ENCODE results near the gene FAM83D. TPM values are rescaled to one million over a fixed set of nuclear protein-coding genes. Genes with fewer than 3 reads are reported as not detected.

Gene FAM83D
- total RNA-seq, 2 donors from 2014 or later = 10.2 to 12.6 TPM

DNA sequence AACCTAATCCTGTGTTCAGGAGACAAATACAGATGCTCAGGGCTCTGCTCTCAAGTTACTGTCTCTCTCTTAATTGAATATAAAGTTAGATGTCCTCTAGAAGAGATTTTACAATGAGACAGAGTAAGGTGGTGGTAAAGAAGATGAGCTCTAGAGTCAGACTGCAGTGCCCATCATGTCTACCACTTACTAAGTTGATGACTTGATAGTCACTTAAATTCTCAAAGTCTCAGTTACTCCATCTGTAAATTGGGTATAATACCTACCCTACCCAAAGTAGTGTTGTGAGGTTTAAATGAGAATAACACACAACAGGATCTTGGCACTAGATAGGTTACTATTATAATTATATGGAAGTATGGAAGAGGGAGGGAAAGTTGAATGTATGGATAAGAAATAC is 37.5 kb downstream of the FAM83D start:
- Histone ChIP-seq H3K9me3 (no peaks in the 10 kb centered on the region), H3K27ac (no peak overlapping the region)
- intact Hi-C loops (cut with DNase I) = loop anchor here (5.0 kb wide), 2 partner anchors 36 to 84 kb away; partner anchors contain the start of gene FAM83D

DNA sequence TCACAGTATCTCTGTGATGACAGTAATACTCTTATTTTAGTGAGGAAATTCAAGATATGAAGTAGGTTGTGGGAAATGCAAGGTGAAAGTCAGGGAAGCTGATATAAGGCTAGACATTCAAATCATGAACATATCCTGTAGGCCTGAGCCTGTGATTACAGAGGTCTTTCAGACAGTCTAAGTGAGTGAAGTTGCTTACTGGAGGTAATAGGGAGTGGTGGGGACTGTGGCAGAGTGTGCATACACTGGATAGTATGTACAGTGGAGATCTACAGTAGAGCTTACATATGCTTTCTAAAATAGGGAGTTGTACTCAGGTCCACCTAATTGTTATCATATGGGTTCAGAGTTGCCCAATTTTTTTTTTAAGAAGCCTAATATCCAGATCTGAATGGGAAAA is 39.0 kb downstream of the FAM83D start:
- Histone ChIP-seq H3K4me1 (replicated peaks) (peaks cover 5% of the 10 kb centered on the region), H3K36me3 (no peaks in the 10 kb centered on the region), H3K9me3 (no peaks in the 10 kb centered on the region), H3K4me3 (no peak overlapping the region), H3K27ac (no peak overlapping the region), H3K27me3 (replicated peaks; ENCODE audit: insufficient read depth) (no peaks in the 10 kb centered on the region)
- no peak for DNase-seq (ENCODE audit: low spot score)
- intact Hi-C loops (cut with DNase I) = no loop called here
- no peak for TF ChIP-seq POLR2A (IDR thresholded peaks at IDR 0.05)
- TF ChIP-seq, protein P1, sequence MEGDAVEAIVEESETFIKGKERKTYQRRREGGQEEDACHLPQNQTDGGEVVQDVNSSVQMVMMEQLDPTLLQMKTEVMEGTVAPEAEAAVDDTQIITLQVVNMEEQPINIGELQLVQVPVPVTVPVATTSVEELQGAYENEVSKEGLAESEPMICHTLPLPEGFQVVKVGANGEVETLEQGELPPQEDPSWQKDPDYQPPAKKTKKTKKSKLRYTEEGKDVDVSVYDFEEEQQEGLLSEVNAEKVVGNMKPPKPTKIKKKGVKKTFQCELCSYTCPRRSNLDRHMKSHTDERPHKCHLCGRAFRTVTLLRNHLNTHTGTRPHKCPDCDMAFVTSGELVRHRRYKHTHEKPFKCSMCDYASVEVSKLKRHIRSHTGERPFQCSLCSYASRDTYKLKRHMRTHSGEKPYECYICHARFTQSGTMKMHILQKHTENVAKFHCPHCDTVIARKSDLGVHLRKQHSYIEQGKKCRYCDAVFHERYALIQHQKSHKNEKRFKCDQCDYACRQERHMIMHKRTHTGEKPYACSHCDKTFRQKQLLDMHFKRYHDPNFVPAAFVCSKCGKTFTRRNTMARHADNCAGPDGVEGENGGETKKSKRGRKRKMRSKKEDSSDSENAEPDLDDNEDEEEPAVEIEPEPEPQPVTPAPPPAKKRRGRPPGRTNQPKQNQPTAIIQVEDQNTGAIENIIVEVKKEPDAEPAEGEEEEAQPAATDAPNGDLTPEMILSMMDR (IDR thresholded peaks at IDR 0.05) = no peak
- TF ChIP-seq POLR2AphosphoS5 (IDR thresholded peaks at IDR 0.05) = no peak

More for the DNA sequence above, 37.5 kb downstream of the FAM83D start:
- no peak for DNase-seq (ENCODE audit: low spot score)
- H3K4me1 ChIP-seq (replicated peaks) = peaks cover 5% of the 10 kb centered on the region
- no peak for TF ChIP-seq POLR2A (IDR thresholded peaks at IDR 0.05)
- TF ChIP-seq, protein P1 (IDR thresholded peaks at IDR 0.05) = no peak
- TF ChIP-seq POLR2AphosphoS5 (IDR thresholded peaks at IDR 0.05) = no peak
- no peaks in the 10 kb centered on the region for H3K36me3 ChIP-seq
- H3K4me3 ChIP-seq = no peak overlapping the region
- no peaks in the 10 kb centered on the region for H3K27me3 ChIP-seq (replicated peaks; ENCODE audit: insufficient read depth)

DNA sequence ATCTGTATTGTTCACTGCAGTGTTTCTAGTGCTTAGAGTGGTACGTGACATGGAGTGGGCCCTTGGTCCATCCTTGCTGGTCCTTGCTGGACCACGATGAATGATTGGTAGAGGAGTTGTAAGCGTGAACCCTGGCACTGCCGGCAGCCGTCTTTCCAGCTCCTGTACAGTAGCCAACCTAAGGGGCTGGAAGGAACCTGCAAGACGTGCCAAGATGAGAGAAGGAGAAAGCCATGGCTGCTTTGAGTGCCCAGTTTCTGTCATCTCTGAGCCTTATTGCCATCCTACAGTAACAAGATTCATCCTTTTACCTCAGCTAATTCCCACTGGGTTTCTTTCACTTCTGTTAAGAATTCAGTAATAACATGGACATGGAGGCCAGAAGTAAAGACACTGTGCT is 41.9 kb downstream of the FAM83D start:
- H3K36me3 ChIP-seq = no peaks in the 10 kb centered on the region
- H3K4me1 ChIP-seq (replicated peaks) = peaks cover under 1% of the 10 kb centered on the region
- H3K4me3 ChIP-seq = no peak overlapping the region
- no peak for DNase-seq (ENCODE audit: low spot score)
- intact Hi-C loops (cut with DNase I) = no loop called here
- H3K9me3 ChIP-seq = no peaks in the 10 kb centered on the region
- TF ChIP-seq, protein P1 (IDR thresholded peaks at IDR 0.05) = no peak
- TF ChIP-seq POLR2AphosphoS5 (IDR thresholded peaks at IDR 0.05) = no peak
- no peak for TF ChIP-seq POLR2A (IDR thresholded peaks at IDR 0.05)
- 46% methylated on average over 6 of the region's 6 CpGs for WGBS
- H3K27me3 ChIP-seq (replicated peaks; ENCODE audit: insufficient read depth) = no peaks in the 10 kb centered on the region
- H3K27ac ChIP-seq = no peak overlapping the region

DNA sequence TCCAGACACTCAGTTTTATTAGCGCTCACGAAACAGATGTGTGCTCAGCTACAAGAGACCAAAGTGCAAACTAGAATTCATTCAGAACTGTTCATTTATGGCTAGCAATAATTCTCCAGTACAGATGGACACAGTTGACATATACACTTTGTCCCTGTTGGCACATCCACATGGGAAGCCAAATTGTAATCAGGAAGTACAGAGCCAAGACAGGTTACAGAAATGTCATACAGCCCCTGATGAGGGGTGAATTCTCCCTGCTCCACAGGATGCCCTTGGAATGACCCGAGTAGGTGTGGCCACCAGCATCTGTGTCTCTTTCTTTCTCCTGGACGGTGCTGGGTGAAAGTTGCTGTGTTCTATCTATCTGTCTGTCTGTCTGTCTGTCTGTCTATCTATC is 43.5 kb downstream of the FAM83D start:
- no peaks in the 10 kb centered on the region for H3K9me3 ChIP-seq
- H3K27me3 ChIP-seq (replicated peaks; ENCODE audit: insufficient read depth) = no peaks in the 10 kb centered on the region
- no peak for TF ChIP-seq POLR2A (IDR thresholded peaks at IDR 0.05)
- TF ChIP-seq, protein P1 (IDR thresholded peaks at IDR 0.05) = no peak
- TF ChIP-seq POLR2AphosphoS5 (IDR thresholded peaks at IDR 0.05) = no peak
- no peaks in the 10 kb centered on the region for H3K36me3 ChIP-seq
- no peak for DNase-seq (ENCODE audit: low spot score)
- intact Hi-C loops (cut with DNase I) = no loop called here
- peak overlapping the region in 1 of 2 donors; percentile 36 for H3K27ac ChIP-seq
- no peak overlapping the region for H3K4me3 ChIP-seq
- 63% methylated on average over 4 of the region's 4 CpGs for WGBS
- H3K4me1 ChIP-seq (replicated peaks) = no peaks in the 10 kb centered on the region

DNA sequence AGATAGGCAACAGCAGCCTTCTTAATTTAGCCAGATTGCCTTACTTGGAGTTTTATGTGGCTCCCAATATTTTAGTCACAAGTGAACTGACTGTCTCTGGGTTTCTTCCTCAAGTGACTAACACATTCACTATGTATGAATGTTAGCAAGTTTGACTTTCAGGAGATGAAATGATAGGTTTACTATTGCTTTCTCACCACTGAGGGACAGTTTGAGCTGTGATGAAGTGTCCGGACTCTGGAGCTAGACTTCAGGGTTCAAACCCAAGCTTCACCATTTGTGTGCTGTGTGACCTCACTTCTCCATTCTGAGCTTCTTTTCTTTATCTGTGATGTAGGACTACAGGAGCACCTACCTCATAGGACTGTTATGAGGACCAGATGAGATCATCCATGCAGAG is 44.1 kb downstream of the FAM83D start:
- 58% methylated on average over 1 of the region's 1 CpG for WGBS
- H3K36me3 ChIP-seq = no peaks in the 10 kb centered on the region
- TF ChIP-seq, protein P1 (IDR thresholded peaks at IDR 0.05) = no peak
- TF ChIP-seq POLR2A (IDR thresholded peaks at IDR 0.05) = no peak
- peak; percentile 39 for TF ChIP-seq POLR2AphosphoS5 (IDR thresholded peaks at IDR 0.05)
- H3K27me3 ChIP-seq (replicated peaks; ENCODE audit: insufficient read depth) = no peaks in the 10 kb centered on the region
- H3K9me3 ChIP-seq = no peaks in the 10 kb centered on the region
- peak overlapping the region in 1 of 2 donors; percentile 8 for H3K27ac ChIP-seq
- H3K4me1 ChIP-seq (replicated peaks) = no peaks in the 10 kb centered on the region
- H3K4me3 ChIP-seq = no peak overlapping the region
- no peak for DNase-seq (ENCODE audit: low spot score)
- intact Hi-C loops (cut with DNase I) = no loop called here

All from prostate gland (tissue), 2 donors.